NCI-H2107 treated with DMSO at 0.1 percent for 48 hours (cell line): ENCODE results near the gene SMIM10L2A.
"Not testable (repeated sequence)": the region's sequence is repeated elsewhere in the genome, so short reads cannot be mapped to it uniquely, and the experiment has no call there.

Source experiments
- DNase-seq: peaks from one replicate; lab custom pipeline; 2025; ENCODE audit not compliant: unreplicated experiment; lab: John Stamatoyannopoulos, UW

SMIM10L2A gene

GRCh38 chrX:135449637-135450550 lies 28.1 kb downstream of the SMIM10L2A start:
- DNase-seq, result no peak

- DNase-seq, result no peak
Measured at GRCh38 chrX:135453381-135453780, 31.6 kb downstream of the SMIM10L2A start.

GRCh38 chrX:135454816-135455215 lies 33.1 kb downstream of the SMIM10L2A start:
- no peak for DNase-seq

GRCh38 chrX:135461756-135462155 lies 40.0 kb downstream of the SMIM10L2A start:
- DNase-seq, result not testable (repeated sequence)

- DNase-seq, result no peak
Measured at GRCh38 chrX:135463937-135464336, 42.2 kb downstream of the SMIM10L2A start.

GRCh38 chrX:135476378-135476777 lies 54.6 kb downstream of the SMIM10L2A start:
- DNase-seq, result no peak

GRCh38 chrX:135477576-135477975 lies 55.8 kb downstream of the SMIM10L2A start:
- DNase-seq, result peak; percentile 85
